Activated T-cell treated with anti-CD3 and anti-CD28 coated beads, Interleukin-2, amount 50 U/mL, for 48 hours (primary cell): Measurements from ENCODE around the gene TBXAS1.

ENCODE experiments used
- DNase-seq, 2 experiments: peaks; one replicate each; pipeline ENCODE4 v3.0.0-alpha.2; 2020

TBXAS1 gene

DNA sequence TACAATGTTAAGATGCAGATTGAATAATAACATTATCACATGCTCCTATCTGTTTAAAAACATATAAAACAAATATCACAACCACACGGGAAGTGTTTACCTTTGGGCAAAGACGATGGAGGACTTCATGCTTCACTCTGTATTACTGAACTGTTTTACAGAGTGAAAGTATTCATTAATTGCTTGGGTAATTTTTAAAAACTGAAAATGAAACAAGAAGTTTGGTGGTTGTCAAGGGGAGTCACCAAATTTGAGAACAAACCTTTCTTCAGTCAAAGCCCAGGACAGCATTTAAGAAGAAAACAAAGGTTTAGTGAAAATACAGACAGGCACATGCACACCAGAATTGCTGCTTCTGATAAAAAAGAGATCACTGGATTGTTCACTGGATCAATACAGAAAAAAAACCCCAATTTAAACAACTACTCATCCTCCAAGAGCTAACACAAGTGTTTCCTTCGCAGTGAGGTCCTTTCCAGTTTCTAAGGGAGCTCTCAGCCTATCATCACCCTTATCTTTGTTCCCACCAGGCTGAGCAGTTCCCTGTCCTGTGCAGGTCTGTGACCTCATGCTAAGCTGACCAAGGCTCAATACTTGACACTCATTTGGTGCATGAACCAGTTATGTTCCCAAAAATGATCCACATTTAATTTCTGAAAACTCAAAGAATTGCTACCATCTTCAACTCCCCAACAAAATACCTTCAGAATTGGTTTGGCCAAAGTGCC is 224.9 kb downstream of the TBXAS1 start:
- no peak for DNase-seq

DNA sequence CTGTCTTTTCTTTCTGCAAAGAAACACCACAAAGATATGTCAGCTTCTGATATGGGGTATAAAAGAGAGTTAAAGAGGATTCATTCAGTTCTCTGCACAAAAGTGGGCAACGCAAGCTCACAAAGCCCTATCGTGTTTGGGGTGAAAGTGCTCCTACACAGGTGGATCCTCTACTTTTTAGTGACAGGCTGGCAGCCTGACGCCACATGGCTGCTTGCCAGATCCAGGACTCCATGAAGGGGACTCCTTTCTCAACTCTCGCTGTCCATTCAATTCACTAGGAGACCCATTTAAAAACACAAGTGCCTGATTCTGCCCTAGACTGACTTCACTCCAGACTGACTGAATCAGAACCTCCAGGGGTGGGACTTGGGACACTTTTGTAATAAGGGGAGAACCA is 225.7 kb downstream of the TBXAS1 start:
- DNase-seq: no peak

GRCh38 chr7:140055833-140056232 is 226.8 kb downstream of the TBXAS1 start:
- no peak for DNase-seq

DNA sequence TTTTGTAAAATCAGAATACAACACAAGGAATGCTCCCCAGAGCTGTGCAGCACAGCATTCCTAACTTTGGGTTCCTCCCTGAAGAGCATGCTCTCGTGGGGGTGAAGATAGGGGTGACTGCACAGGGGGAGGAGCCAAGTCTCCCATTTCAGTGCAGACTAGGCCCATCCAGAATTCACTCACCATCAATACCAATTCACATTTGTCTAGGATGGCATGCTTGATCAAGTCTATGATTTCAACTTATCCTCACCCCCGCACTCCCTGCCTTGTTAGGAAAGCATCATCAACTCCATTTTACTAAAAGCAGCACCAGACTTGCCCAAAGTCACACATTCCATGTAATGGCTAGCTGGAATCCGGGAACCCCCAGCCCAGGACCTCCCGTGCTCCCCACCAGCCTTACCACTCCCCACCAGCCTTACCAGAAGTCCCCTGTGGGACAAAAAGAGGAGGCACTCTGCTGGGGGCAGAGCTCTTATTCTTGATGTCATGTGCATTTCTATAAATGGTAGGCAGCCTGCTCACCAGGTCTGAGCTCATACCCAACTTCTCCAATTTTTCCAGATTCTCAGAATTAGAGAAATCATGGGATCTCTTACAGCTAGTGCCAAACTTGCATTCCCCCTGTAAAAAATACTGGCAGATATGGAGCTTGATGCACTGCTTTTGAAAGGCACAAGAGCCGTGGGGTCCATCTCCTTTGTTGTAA is 227.5 kb downstream of the TBXAS1 start:
- no peak for DNase-seq

- no peak for DNase-seq
Measured at GRCh38 chr7:140057143-140057535, 228.1 kb downstream of the TBXAS1 start.

DNA sequence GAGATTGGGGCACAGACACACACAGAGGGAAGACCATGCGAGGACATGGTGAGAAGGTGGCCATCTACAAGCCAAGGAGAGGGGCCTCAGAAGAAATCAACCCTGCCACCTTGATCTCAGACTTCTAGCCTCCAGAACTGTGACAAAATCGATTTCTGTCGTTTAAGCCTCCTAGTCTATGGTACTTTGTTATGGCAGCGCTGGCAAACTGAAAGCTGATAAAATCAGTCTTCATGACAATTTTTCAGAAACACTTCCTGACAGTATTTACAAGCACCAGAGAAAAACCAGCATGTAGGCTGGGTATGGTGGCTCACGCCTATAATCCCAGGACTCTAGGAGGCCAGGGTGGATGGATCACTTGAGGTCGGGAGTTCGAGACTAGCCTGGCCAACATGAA is 229.5 kb downstream of the TBXAS1 start:
- no peak for DNase-seq

DNA sequence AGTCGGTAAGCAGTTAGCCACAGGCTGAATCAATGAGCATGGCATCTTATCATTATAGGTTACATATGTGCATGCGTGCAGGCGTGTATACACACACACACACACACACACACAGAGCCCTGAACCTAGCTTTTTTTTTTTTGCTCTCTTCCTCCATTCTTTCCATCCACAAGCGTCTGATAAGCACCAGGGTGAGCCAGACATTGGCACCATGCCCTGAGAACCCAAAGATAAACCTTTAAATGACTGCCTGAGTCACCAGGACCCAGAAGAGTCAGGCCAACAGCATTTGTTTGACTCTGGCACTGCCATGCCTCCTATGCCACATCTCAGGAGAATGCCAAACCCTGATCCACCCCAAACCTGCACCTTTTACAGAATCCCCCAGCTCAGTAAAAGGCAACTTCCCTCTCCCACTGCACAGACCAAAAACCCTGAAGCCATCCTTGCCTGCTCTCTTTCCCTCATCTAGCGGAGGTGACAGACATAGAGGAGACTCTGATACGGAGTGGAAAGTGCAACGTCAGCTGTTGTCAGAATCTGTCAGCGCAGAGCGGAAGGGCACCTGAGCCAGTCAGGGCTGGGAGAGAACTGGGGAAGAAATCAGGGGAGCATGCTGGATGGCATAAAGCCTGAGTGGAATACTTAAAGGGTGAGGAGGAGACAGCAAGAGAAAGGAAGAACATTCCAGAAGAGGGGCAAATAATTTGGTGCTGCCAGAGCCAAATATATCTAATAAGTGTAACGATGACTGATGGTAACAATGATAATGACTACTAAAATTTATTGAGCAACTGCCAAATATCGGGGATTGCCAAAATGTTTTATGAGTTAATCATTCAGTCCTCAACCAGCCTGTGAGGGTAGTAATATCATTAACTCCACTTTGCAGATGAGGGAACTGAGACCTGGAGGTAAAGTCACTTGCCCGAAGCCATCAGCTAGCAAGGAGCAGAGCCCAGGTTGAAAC is 230.5 kb downstream of the TBXAS1 start:
- DNase-seq: peak; percentile 55 to 56

DNA sequence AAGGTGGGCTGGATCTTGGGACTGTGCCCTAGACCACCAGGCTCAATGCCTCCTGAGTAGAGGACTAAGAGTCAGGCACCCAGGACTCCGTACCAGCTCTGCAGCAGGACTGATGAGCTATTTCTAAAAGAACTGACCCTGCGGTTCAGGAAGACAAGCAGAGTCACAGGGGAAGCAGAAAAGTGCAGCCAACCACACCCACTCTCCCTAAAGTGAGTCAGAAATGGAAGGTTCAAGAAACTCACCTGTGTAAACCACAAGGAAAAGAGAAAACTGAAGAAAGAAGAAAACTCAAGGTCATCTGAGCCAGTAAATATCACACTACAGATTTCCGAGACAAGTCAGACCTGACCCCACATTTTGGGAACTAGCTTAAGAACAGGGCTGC is 231.2 kb downstream of the TBXAS1 start:
- no peak for DNase-seq

DNA sequence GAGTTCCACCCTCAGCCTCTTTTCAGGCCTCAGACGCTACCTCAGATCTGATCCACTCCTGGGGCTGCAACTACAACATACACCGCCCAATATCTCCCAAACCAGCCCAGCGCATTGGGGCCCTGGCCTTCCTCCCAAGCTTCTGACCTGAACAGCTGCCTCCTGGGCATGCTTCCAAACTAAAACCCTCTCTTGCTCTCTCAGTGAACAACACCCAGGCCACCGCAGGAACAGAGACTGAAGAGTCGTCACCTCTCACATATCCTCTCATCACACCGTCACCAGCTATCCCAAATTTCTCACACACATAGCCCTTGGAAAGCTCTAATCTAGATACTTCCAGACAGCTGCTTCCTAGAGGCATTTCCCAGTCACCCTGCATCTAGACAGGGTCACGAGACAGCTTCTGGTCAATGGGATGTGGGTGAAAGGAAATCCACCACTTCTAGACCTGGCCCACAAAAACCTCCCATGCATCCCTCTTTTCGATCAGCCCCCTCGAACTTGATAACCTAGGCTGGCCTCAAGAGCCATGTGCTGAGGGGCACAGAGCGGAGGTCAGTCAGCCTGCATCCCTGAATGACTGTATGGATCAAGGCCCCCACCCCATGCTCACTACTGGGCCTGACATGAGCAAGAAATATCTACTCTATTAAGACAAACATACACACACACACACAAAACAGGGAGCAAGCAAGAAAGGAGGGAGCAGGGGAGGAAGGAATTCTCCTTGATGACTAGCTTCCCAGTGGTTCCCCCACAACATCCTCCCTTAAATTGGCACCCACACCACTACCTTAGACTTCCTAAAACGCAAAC is 231.9 kb downstream of the TBXAS1 start:
- DNase-seq: no peak

GRCh38 chr7:140061607-140061930 is 232.5 kb downstream of the TBXAS1 start:
- DNase-seq: no peak

- peak in 1 of 2 experiments; percentile 55 for DNase-seq
Measured at GRCh38 chr7:140062118-140062527, 233.1 kb downstream of the TBXAS1 start.

GRCh38 chr7:140062528-140063299 is 233.7 kb downstream of the TBXAS1 start, which contains the start of gene PARP12:
TSS of gene PARP12 (minus strand) at chr7:140062951. CDS start at chr7:140062847, 104 bp downstream.
- DNase-seq: peak; percentile 85 to 91

GRCh38 chr7:140067052-140067451 is 238.0 kb downstream of the TBXAS1 start:
- no peak for DNase-seq

GRCh38 chr7:140068033-140068432 is 239.0 kb downstream of the TBXAS1 start:
- DNase-seq: no peak

DNA sequence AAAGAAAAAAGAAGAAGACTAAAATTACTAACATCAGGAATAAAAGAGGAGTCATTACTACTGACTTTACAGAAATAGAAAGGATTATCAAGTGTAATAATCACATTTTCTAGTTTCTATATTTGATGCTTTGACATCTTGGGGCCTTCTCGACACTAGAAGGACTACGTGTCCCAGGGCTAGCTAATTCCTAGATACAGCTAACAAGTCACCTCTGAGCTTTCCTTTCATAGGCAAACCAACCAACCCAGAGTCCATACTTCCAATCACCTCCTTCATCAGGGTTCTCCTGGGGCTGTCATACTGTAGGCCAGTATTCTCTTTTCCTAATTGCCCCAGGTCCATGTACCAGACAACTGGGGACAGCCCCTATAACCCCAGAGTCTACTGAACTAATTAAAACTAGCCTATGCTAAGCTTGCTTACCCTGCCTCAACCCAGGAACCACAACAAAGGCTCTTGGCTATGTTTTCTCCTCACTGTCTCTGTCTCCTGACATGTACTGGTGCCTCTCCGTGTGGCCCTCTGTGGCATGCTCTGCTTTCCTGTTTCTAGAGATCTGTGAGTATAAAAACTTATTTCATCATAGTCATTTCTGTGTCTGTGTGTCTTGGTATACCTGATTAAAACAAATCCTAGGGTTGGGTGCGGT is 240.4 kb downstream of the TBXAS1 start:
- no peak for DNase-seq
